BLaER1 (cell line): Measurements from ENCODE around the gene CAPN10.
"Not testable (repeated sequence)": the region's sequence is repeated elsewhere in the genome, so short reads cannot be mapped to it uniquely, and the experiment has no call there.

Source experiments
- H3K27ac ChIP-seq: shearing (Covaris generic); formaldehyde crosslinking; 2 replicates; pipeline ENCODE4 v1.8.1; 2022
- H3K27me3 ChIP-seq: shearing (Covaris generic); formaldehyde crosslinking; 2 replicates; pipeline ENCODE4 v1.8.1; 2022
- H3K36me3 ChIP-seq: shearing (Covaris generic); formaldehyde crosslinking; 2 replicates; pipeline ENCODE4 v1.8.1; 2022
- H3K4me1 ChIP-seq: shearing (Covaris generic); formaldehyde crosslinking; 2 replicates; pipeline ENCODE4 v1.8.1; 2022
- H3K4me2 ChIP-seq: shearing (Covaris generic); formaldehyde crosslinking; 2 replicates; pipeline ENCODE4 v1.8.1; 2022
- H3K4me3 ChIP-seq: shearing (Covaris generic); formaldehyde crosslinking; 2 replicates; pipeline ENCODE4 v1.8.1; 2022
- H3K9ac ChIP-seq: shearing (Covaris generic); formaldehyde crosslinking; 2 replicates; pipeline ENCODE4 v1.8.1; 2022
- H3K9me3 ChIP-seq: shearing (Covaris generic); formaldehyde crosslinking; 2 replicates; pipeline ENCODE4 v1.8.1; 2022
- H4K20me1 ChIP-seq: shearing (Covaris generic); formaldehyde crosslinking; 2 replicates; pipeline ENCODE4 v1.8.1; 2022
- Cebpa-rat ChIP-seq: shearing (Covaris generic); IDR thresholded peaks from 2 replicates; pipeline ENCODE4 v1.8.1; 2022

The CAPN10 gene

GRCh38 chr2:240561325-240561971 is 25.1 kb upstream of the CAPN10 start:
- no peaks in the 10 kb centered on the region for H3K27me3 ChIP-seq
- peaks cover 76% of the 10 kb centered on the region for H3K4me1 ChIP-seq
- H3K9ac ChIP-seq, result peak overlapping the region; percentile 99
- no peak for TF ChIP-seq Cebpa-rat
- no peaks in the 10 kb centered on the region for H3K9me3 ChIP-seq
- peak overlapping the region; percentile 99 for H3K27ac ChIP-seq
- peaks cover 27% of the 10 kb centered on the region; the same call in 1 of the 2 replicates for H4K20me1 ChIP-seq
- peak overlapping the region; percentile 87 for H3K4me3 ChIP-seq
- peaks cover 43% of the 10 kb centered on the region for H3K36me3 ChIP-seq
- peak overlapping the region; percentile 99 for H3K4me2 ChIP-seq

GRCh38 chr2:240563231-240563630 is 23.3 kb upstream of the CAPN10 start:
- Histone ChIP-seq H3K4me1 (peaks cover 78% of the 10 kb centered on the region), H3K4me2 (peak overlapping the region; percentile 99), H3K27ac (0 out of 2 replicates have a peak overlapping the region, but pooled peaks have one; percentile 99), H4K20me1 (peaks cover 12% of the 10 kb centered on the region; the same call in 1 of the 2 replicates), H3K4me3 (peak overlapping the region; percentile 87; the same call in 1 of the 2 replicates), H3K36me3 (peaks cover 26% of the 10 kb centered on the region)
- H3K9ac ChIP-seq, H3K27me3 ChIP-seq, H3K9me3 ChIP-seq: not testable (repeated sequence)

GRCh38 chr2:240563951-240564560 is 22.5 kb upstream of the CAPN10 start:
- H3K4me3 ChIP-seq, result no peak overlapping the region; the same call in 1 of the 2 replicates
- TF ChIP-seq Cebpa-rat, result no peak
- no peaks in the 10 kb centered on the region for H3K27me3 ChIP-seq
- H3K4me2 ChIP-seq, result peak overlapping the region; percentile 99
- peak overlapping the region; percentile 84; the same call in 1 of the 2 replicates for H3K9ac ChIP-seq
- H3K27ac ChIP-seq, result peak overlapping the region; percentile 94
- H3K4me1 ChIP-seq, result peaks cover 69% of the 10 kb centered on the region
- peaks cover 18% of the 10 kb centered on the region for H3K36me3 ChIP-seq
- H4K20me1 ChIP-seq, result peaks cover 7% of the 10 kb centered on the region
- no peaks in the 10 kb centered on the region for H3K9me3 ChIP-seq

GRCh38 chr2:240564561-240565332 is 21.8 kb upstream of the CAPN10 start:
- no peak for TF ChIP-seq Cebpa-rat
- Histone ChIP-seq H3K27ac (peak overlapping the region; percentile 94), H3K4me1 (peaks cover 69% of the 10 kb centered on the region), H3K27me3 (no peaks in the 10 kb centered on the region), H3K4me3 (peak overlapping the region; percentile 65), H3K36me3 (peaks cover 13% of the 10 kb centered on the region; the same call in 1 of the 2 replicates), H3K9me3 (no peaks in the 10 kb centered on the region), H3K9ac (peak overlapping the region; percentile 84), H4K20me1 (peaks cover 8% of the 10 kb centered on the region), H3K4me2 (peak overlapping the region; percentile 99)

- Histone ChIP-seq H4K20me1 (peaks cover 17% of the 10 kb centered on the region), H3K9me3 (no peaks in the 10 kb centered on the region), H3K4me2 (peak overlapping the region; percentile 99), H3K27me3 (no peaks in the 10 kb centered on the region), H3K36me3 (peaks cover 19% of the 10 kb centered on the region; the same call in 1 of the 2 replicates), H3K9ac (peak overlapping the region; percentile 84), H3K27ac (peak overlapping the region; percentile 94), H3K4me1 (peaks cover 75% of the 10 kb centered on the region), H3K4me3 (peak overlapping the region; percentile 65)
- TF ChIP-seq Cebpa-rat, result no peak
These were observed 21.0 kb upstream of the CAPN10 start for GRCh38 chr2:240565333-240566202.

- Histone ChIP-seq H3K27me3 (no peaks in the 10 kb centered on the region), H3K4me3 (peak overlapping the region; percentile 86), H3K9me3 (no peaks in the 10 kb centered on the region), H3K4me1 (peaks cover 84% of the 10 kb centered on the region), H3K9ac (peak overlapping the region; percentile 89), H3K4me2 (peak overlapping the region; percentile 99), H3K27ac (peak overlapping the region; percentile 96), H3K36me3 (peaks cover 20% of the 10 kb centered on the region), H4K20me1 (peaks cover 26% of the 10 kb centered on the region)
- no peak for TF ChIP-seq Cebpa-rat
These were observed 20.1 kb upstream of the CAPN10 start for GRCh38 chr2:240566203-240567136.

- Histone ChIP-seq H3K4me2 (peak overlapping the region; percentile 99), H3K4me1 (peaks cover 82% of the 10 kb centered on the region), H3K27me3 (no peaks in the 10 kb centered on the region), H3K9ac (peak overlapping the region; percentile 89), H4K20me1 (peaks cover 34% of the 10 kb centered on the region), H3K27ac (peak overlapping the region; percentile 96), H3K4me3 (peak overlapping the region; percentile 86), H3K36me3 (peaks cover 28% of the 10 kb centered on the region), H3K9me3 (no peaks in the 10 kb centered on the region)
- no peak for TF ChIP-seq Cebpa-rat
These were observed 19.2 kb upstream of the CAPN10 start for GRCh38 chr2:240567137-240567871.
